ENCODE data around the gene MESD. TPM values are rescaled to one million over a fixed set of nuclear protein-coding genes. Genes with fewer than 3 reads are reported as not detected.

The MESD gene
- total RNA-seq, 4 donors from 2014 or later, result 14.1 to 38.2 (median 24.7) TPM

GRCh38 chr15:80931191-80931590 is 58.4 kb downstream of the MESD start:
- no peak overlapping the region for H3K27ac ChIP-seq
- peaks cover 4% of the 10 kb centered on the region for H3K4me1 ChIP-seq
- no peaks in the 10 kb centered on the region for H3K9me3 ChIP-seq
- H3K36me3 ChIP-seq, result no peaks in the 10 kb centered on the region
- no peaks in the 10 kb centered on the region for H3K27me3 ChIP-seq
- no peak for DNase-seq (ENCODE audit: low spot score in 2 of 2)
- H3K4me3 ChIP-seq, result no peak overlapping the region
- 82% methylated on average over 2 of the region's 2 CpGs for WGBS
- TF ChIP-seq POLR2A (IDR thresholded peaks at IDR 0.05), result no peak
- TF ChIP-seq EP300 (IDR thresholded peaks at IDR 0.05), result no peak
- TF ChIP-seq POLR2AphosphoS5 (IDR thresholded peaks at IDR 0.05), result no peak
- TF ChIP-seq CTCF (IDR thresholded peaks at IDR 0.05), result no peak

DNA sequence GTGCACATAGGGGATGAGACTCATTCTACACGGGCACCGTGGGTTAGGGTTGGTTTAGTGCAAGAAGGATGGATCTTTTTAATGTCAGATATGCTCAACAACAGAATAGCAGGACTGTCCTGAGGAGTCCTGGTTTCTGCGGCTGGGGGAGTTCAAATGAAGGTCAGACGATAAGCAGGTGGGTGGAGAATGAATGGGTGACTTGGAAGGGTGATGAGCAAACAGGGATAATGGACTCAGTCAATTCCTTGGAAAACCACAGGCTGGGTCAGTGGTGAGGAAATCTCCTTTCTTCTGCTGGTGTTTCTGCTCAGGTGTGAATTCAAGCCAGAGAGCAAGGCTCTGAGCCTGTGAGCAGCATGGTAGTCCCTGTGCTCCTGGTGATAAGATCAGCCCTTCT is 59.9 kb downstream of the MESD start:
- Histone ChIP-seq H3K36me3 (no peaks in the 10 kb centered on the region), H3K4me1 (peaks cover under 1% of the 10 kb centered on the region), H3K4me3 (no peak overlapping the region), H3K27me3 (no peaks in the 10 kb centered on the region), H3K9me3 (no peaks in the 10 kb centered on the region), H3K27ac (no peak overlapping the region)
- TF ChIP-seq CTCF (IDR thresholded peaks at IDR 0.05) (no peak), POLR2A (IDR thresholded peaks at IDR 0.05) (no peak), EP300 (IDR thresholded peaks at IDR 0.05) (no peak), POLR2AphosphoS5 (IDR thresholded peaks at IDR 0.05) (no peak)
- WGBS, result 91% methylated on average over 4 of the region's 4 CpGs
- DNase-seq (ENCODE audit: low spot score in 2 of 2), result no peak

DNA sequence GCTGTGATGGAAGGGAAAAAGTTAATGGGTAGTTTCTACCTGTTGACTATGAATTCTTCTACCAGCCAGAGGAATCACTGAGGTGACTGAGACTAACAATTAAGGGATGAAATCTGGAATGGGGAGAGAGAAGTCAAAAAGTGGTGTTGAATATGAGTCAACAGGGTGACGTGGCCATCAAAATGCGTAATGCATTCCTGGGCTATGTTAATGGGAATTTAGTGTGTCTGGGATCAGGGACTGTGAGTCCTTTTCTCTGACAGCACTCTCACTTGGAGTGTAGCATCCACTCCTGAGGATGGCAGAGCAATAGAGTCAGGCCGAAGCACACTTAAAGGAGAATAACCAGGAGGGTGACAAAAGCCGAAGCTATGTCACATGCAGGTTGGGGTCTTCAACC is 60.4 kb downstream of the MESD start:
- no peak for DNase-seq (ENCODE audit: low spot score in 2 of 2)
- H3K9me3 ChIP-seq, result no peaks in the 10 kb centered on the region
- no peak overlapping the region for H3K27ac ChIP-seq
- H3K27me3 ChIP-seq, result no peaks in the 10 kb centered on the region
- WGBS, result 94% methylated on average over 4 of the region's 4 CpGs
- H3K36me3 ChIP-seq, result no peaks in the 10 kb centered on the region
- no peaks in the 10 kb centered on the region for H3K4me1 ChIP-seq
- H3K4me3 ChIP-seq, result no peak overlapping the region
- TF ChIP-seq POLR2AphosphoS5 (IDR thresholded peaks at IDR 0.05), result no peak
- TF ChIP-seq POLR2A (IDR thresholded peaks at IDR 0.05), result no peak

DNA sequence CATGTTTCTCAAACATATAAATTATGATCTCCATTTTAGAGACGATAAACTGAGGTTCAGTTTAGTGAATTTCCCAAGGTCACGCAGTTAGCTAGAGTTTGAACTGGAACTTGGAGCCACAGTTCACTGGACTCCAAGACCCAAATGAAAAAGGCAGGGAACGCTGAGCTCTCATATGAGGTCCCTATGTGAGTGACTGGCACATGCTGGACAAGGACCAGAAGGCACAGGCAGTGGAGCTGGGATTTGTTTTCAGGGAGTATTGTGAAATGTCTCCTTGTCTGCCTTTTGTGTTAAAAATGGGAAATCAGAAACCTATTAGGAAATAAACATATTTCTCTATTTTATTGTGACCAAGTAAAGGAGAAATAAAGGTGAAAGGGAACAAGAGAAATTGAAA is 63.5 kb downstream of the MESD start:
- no peak overlapping the region for H3K27ac ChIP-seq
- H3K4me3 ChIP-seq, result no peak overlapping the region
- TF ChIP-seq POLR2AphosphoS5 (IDR thresholded peaks at IDR 0.05), result no peak
- no peak for TF ChIP-seq EP300 (IDR thresholded peaks at IDR 0.05)
- no peak for TF ChIP-seq POLR2A (IDR thresholded peaks at IDR 0.05)
- TF ChIP-seq CTCF (IDR thresholded peaks at IDR 0.05), result no peak
- no peaks in the 10 kb centered on the region for H3K9me3 ChIP-seq
- WGBS, result 87% methylated on average over 3 of the region's 3 CpGs
- no peaks in the 10 kb centered on the region for H3K4me1 ChIP-seq
- H3K27me3 ChIP-seq, result no peaks in the 10 kb centered on the region
- no peak for DNase-seq (ENCODE audit: low spot score in 2 of 2)
- H3K36me3 ChIP-seq, result no peaks in the 10 kb centered on the region

DNA sequence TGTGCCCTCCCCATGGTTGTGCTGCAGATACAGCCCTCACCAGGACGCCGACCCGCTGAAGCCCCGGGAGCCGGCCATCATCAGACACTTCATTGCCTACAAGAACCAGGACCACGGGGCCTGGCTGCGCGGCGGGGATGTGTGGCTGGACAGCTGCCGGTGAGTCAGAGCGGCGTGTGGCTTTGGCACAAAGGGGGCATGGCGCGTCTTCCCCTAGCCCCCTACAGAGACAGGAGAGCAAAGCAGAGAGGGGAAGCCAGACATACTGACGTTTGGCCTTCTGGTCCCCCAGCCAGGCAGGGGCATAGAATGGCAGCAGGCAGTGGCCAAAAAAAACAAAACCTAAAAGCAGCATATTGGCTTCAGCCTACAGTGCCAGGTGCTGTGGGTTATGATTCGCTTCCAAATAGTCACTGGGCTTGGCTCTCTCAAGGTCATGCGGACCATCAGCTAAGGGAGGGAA is 64.0 kb downstream of the MESD start:
- TF ChIP-seq POLR2AphosphoS5 (IDR thresholded peaks at IDR 0.05), result no peak
- no peak for TF ChIP-seq CTCF (IDR thresholded peaks at IDR 0.05)
- TF ChIP-seq EP300 (IDR thresholded peaks at IDR 0.05), result no peak
- TF ChIP-seq POLR2A (IDR thresholded peaks at IDR 0.05), result no peak
- no peaks in the 10 kb centered on the region for H3K9me3 ChIP-seq
- H3K4me1 ChIP-seq, result no peaks in the 10 kb centered on the region
- H3K36me3 ChIP-seq, result no peaks in the 10 kb centered on the region
- H3K4me3 ChIP-seq, result no peak overlapping the region
- H3K27ac ChIP-seq, result no peak overlapping the region
- H3K27me3 ChIP-seq, result no peaks in the 10 kb centered on the region
- no peak for DNase-seq (ENCODE audit: low spot score in 2 of 2)
- WGBS, result 81% methylated on average over 8 of the region's 17 CpGs

DNA sequence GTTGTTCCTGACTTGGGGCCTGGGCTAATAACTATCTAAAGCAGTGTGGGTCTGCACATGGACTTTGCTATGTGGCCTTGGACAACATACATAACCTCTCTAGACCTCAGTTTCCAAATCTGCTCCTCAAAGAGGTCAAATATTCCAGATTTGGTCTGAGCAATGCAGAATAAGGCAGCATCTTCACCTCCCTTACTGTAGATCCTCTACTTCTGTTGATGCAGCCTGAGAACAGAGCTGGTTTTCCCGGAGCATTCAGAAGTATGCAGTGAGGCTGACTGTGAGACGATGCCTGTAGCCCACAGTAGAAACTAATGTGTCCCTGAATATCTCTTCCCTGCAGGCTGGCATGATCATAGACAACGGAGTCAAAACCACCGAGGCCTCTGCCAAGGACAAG is 65.3 kb downstream of the MESD start:
- Histone ChIP-seq H3K36me3 (no peaks in the 10 kb centered on the region), H3K27me3 (no peaks in the 10 kb centered on the region), H3K9me3 (no peaks in the 10 kb centered on the region), H3K4me3 (no peak overlapping the region), H3K27ac (no peak overlapping the region), H3K4me1 (no peaks in the 10 kb centered on the region)
- DNase-seq (ENCODE audit: low spot score in 2 of 2), result no peak
- 83% methylated on average over 4 of the region's 4 CpGs for WGBS
- TF ChIP-seq EP300 (IDR thresholded peaks at IDR 0.05) (no peak), POLR2AphosphoS5 (IDR thresholded peaks at IDR 0.05) (no peak), POLR2A (IDR thresholded peaks at IDR 0.05) (no peak), CTCF (IDR thresholded peaks at IDR 0.05) (no peak)
